ENCODE results near the gene DRC1.
"Not testable (repeated sequence)": the region's sequence is repeated elsewhere in the genome, so short reads cannot be mapped to it uniquely, and the experiment has no call there.

DRC1 gene

DNA sequence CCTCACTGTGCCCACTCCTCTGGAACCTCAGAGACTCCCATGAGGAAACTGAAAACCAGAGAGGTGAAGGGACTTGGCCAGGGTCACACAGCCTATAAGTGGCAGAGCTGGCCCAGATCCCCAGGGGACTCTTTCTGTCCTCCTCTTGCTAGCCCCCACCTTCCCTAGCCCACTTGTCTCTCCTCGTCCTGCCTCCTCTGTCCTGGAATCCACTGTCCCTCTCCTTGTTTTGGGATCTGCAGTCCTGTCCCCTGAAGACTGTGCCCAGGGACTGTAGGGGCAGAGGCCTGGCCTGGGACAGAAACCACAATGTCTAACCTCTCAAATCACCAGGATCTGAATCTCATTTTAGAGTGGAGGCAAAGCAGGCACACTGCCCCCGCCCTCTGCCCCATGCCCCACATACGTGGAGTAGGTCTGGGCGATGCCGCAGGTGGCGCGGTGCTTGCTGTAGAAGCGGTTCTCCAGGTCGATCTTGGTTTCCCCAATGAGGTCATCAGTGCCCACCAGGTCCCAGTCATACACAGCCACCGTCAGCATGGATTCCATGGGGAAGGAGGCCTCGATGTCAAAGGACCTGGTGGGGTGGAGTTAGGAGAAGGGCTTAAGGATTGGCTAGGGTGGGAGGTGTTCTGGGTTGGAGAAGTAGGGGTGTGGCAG is 63.7 kb downstream of the DRC1 start:
- DNase-seq = no peak

DNA sequence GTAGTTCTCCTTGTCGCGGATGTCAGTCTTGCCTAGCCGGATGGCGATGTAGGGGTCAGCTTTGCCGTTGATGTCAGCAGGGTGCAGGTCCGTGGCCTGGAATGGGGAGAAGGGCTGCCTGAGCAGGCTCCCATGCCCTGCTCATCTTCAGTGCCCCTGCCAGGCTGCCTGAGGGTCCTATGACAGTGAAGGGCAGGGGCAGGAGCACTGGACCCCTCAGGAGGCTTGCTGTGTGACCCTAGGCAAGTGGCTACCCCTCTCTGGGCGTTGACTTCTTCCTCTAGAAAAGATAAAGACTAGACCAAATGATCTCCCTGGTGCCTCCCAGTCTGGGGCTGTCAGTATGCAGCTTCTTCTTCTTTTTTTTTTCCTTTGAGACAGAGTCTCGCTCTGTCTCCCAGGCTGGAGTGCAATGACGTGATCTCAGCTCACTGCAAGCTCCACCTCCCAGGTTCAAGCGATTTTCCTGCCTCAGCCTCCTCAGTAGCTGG is 64.3 kb downstream of the DRC1 start:
- DNase-seq = no peak

DNA sequence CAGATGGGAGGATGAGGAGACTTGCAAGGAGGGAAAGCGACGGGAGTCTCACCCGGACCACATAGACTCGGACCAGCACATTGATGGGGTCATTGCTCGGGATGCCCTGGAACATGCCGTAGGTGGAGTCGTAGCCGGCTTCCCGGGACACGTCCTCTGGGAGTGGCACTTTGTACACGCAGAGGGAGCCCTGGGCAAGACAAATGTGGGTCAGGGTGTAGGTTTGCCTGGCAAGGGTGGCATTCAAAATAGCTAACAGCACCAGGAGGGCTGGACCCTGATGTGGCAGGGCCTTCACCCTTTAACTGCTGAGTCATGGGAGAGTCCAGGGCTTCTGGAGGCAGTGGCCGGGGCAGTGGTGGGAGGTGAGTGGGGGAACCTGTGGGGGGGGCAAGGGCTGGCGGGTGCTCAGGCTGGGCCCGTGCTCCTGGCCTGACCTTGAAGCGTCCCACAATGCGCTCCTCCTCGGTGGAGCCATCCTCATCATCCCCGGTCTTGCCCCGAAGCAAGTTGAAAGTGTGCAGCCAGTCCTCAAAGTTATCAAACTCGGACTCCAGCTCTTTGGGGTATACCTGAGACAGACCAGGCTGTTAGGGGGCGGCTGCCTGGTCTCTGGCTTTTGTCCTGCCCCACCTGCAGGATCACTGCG is 65.1 kb downstream of the DRC1 start:
- no peak for DNase-seq

DNA sequence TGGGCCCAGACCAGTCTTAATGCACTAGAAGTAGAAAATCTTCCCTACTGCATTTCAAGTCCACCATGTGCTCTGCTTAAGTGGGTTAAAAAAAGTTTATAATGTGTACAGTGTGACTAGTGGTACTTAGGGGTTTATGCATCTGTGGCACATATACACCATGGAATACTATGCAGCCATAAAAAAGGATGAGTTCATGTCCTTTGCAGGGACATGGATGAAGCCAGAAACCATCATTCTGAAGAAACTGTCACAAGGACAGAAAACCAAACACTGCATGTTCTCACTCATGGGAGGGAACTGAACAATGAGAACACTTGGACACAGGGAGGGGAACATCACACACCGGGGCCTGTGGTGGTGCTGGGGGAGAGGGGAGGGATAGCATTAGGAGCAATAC is 66.8 kb downstream of the DRC1 start:
- DNase-seq = not testable (repeated sequence)

DNA sequence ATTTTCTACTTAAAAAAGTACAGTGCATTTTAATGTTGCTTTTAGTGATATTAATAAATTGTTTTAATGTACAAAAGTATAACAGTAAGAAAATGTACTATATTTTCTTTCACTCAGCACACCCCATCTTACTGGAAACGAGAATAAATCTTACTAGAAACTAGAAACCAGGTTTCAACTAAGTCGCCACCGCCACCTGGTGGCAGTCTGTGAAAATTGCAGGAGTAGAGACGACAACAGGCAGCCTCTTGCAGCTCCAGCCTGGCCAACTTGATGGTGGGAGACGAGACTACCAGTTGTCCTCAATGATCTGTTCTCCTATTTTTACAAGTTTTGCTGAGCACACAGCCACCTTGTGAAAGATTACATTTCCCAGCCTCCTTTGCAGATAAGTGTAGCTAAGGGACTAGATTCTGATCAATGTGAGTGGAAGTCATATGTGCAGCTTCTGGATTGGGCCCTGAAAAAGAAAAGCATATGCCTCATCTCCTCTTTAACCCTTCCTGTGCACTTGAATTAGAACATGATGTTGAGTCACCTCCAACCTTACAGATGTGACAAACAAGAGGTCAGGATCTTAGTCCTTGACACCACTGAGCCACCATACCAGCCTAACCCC is 67.5 kb downstream of the DRC1 start:
- DNase-seq = no peak

DNA sequence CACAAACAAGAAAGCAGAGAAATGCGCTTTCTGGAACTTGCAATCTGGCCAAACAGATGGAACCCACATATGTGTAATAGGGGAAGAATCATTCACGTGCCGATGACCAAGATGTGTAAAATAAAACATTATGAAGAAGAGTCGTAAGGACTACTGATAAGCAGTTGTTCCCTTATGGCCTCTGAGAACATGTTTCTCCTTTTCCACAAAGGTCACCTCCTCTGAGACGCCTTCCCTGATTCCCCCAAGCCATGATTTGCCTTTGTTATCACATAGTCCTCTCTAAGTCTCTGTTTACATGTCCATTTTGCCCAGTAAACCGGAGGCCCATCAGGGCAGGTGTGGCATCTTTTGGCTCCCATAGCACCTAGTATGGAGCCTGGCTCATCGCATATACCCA is 68.2 kb downstream of the DRC1 start:
- no peak for DNase-seq

DNA sequence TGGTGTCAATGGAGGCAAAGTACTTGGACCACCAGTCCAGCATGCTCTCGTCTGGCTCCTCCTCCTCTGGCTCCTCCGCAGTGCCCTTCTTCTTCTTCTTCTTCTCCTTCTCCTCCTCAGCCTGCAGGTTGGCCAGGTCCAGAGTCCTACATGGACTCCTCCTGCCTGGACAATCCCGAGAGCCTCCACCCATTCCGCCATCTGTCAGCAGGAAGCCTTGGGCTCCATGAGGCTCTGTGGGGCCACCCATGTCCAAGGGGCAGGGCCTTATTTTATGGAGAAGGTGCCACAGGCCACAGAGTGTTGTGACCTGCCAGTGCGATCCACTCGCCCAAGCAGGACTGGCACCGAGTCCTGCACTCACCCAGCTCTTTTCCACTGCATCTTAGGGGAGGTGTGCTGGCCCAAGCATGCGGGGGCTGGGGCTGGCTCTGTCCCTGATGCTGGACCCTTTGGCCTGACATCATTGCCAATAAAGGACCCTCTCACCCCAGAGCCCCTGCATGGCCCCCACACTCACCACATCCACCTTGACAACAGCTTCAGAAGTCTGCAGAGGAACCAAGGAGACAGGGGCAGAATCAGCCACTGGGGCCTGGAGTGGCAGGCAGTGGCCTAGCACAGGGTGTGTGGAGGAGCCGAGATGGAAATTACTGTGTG is 69.0 kb downstream of the DRC1 start:
- DNase-seq = no peak

DNA sequence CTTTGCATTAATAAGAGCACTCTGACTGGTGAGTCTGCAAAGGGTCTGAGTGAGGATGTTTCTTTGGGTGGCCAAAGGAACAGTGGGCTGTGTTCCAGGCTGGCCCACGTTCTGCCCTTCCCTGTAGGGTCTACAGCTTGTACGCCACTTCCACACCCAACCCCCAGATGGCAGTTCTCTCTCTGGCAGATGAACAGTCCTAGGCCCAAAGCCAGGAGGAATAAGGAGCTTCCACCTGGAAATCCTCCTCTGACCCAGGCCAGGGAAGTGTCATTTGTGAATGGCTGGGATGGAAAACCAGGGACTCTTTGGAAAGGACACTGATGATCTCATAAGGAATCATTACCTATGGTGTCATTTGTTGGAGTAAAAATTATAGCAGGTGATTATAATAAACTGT is 69.6 kb downstream of the DRC1 start:
- no peak for DNase-seq

DNA sequence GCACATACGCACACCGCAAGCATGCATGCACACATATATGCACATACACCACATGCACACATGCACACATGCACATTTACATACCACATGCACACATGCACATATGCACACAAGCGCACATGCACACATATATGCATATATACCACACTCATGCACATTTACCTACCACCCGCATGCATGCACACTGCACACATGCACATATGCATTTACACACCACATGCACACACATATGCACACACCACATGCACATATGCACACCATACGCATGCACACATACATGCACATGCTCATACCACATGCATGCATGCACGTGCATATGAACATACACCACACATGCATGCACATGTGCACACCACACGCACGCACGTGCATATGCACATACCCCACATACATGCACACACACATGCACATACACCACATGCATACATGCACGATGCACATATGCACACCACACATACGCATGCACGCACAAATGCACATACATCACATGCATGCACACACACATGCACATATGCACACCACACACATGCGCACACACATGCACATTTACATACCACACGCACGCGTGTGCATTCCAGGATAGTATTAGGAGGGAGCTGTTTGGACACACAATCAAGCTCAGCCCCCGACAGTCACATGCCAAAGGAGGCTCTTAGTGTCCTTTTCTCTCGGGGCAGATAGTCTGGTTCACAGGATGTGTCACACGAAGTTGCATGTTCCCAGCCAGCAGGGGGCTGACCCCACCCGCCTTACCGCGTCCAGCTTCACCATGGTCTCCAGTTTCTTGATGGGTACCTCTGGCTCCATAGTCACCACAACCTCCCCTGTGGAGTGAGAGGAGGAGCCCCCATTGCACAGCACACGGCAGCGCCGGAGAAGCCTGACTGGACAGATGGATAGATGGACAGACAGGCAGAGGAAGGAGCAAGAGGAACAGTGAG is 70.3 kb downstream of the DRC1 start:
- no peak for DNase-seq

DNA sequence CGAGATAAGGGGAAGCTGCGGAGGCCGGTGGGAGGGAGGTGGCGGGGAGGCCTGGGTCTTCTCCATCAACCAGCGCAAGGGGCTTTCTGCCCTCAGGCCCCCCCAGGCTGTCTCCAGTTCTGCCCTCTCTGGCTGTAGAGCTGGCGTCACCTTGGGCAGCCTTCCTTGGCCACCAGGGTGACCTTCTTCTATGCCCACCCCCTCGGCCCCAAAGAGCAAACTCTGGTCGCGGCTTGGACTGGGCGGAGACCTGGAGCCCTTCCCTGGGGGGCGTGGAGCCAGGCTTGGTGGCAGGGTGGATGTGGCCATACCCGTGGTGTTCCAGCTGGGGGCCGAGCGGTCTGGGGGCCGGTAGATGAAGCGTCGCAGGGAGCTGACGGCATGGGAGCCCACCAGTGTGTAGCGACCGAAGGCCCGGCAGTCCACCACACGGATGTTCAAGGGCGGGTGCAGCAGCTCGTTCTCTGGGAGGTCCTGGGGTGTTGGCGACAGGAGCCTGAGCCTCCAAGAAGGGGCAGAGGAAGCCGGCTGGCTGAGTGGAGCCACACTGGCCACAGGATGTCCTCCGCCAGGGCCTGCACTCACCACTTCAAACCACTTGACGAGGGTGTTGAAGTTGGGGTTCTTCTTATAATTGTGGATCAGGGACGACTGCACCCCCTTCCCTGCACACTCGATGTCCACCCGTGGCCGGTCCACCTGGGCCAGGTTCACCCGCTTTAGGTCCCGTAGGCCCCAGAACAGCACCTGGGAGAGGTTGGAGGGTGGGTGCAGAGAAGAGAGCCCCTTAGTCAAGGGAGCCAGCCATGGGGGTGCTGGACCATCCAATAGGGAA is 71.3 kb downstream of the DRC1 start:
- no peak for DNase-seq

DNA sequence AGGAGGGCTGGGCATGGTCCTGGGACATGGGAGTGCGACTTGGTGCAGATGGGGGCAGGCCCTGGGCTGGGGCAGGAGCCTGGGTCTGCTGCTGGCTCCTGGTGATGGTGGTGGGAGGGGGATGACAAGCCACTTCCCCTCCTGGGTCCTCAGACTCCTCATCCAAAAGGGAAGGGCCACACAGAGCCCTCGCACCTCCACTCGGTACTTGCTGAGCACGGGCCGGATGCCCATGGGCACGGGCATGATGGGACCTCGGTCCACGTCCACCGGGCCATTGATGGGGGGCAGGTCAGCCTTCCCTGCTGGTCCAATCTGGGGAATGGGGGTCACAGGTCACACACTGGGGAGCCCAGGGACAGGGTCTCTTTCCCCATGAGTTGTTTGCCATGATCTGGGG is 72.1 kb downstream of the DRC1 start:
- no peak for DNase-seq

DNA sequence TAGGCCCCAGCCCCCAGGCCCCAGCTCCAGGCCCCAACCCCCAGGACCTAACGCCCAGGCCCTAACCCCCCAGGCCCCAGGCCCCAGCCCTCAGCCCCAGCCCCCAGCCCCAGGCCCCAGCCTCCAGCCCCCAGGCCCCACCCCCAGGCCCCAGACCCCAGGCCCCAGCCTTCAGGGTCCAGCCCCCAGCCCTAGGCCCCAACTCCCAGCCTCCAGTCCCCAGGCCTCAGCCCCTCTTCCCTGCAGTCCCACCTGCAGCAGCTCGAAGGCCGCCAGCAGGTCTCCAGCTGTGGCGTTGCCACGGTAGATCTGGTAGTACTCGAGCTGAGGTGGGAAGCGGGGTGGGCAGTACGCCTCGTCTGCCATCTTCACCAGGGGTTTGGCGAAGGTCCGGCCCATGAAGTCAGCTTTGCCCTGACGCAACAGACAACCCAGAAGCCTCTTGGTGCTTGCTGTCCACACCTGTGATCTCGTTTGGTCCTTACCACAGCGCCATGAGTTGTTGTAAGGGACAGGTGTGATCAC is 72.6 kb downstream of the DRC1 start:
- DNase-seq = no peak

DNA sequence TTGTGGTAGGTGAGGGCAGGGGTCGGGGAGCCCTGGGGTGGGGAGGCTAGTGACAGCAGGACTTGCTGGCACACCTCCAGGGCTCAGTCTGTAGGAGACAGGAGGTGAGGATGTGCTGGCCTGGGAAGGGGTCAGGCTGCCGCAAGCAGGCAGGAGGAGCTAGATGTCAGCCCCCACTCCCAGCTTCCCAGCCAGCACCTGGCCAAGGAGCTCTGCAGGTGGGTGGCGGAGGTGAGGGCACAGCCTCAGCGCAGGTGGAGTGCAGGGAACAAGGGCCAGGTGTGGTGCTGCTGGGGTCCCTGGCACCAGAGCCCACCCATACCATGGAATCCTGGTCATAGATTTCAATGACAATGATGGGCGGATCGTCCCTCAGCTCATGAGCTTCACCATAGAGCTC is 73.3 kb downstream of the DRC1 start:
- DNase-seq = no peak

DNA sequence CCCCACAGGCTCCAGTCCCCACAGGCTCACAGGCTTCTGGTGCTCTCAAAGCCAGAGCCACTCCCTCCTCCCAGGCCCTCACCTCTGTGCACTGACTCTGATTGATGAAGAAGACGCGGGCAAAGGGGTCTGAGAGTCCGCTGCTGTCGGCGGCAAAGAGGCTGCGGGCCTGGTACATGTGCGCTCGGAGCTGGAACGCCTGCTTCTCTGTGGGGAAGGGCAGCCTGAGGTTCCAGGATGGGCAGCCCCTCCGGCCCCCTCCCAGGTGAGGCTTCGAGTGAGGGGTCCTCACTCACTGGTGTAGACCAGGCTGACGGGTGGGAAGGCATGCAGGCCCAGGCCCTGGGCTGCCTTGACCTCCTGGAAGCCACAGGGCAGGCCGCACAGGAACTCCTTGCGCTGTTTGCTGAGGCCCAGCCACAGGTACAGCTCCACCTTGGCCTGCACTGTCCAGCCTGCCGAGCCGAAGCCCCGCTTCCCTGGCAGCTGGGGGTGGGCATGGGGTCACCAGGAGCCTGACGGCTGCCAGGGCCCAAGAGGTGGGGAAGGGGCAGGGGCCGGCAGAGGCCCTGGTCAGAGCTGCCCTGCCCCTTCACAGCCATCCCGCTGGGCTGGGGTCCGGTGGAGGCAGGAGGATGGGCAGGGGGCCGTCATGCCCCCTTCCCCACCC is 74.2 kb downstream of the DRC1 start:
- no peak for DNase-seq

DNA sequence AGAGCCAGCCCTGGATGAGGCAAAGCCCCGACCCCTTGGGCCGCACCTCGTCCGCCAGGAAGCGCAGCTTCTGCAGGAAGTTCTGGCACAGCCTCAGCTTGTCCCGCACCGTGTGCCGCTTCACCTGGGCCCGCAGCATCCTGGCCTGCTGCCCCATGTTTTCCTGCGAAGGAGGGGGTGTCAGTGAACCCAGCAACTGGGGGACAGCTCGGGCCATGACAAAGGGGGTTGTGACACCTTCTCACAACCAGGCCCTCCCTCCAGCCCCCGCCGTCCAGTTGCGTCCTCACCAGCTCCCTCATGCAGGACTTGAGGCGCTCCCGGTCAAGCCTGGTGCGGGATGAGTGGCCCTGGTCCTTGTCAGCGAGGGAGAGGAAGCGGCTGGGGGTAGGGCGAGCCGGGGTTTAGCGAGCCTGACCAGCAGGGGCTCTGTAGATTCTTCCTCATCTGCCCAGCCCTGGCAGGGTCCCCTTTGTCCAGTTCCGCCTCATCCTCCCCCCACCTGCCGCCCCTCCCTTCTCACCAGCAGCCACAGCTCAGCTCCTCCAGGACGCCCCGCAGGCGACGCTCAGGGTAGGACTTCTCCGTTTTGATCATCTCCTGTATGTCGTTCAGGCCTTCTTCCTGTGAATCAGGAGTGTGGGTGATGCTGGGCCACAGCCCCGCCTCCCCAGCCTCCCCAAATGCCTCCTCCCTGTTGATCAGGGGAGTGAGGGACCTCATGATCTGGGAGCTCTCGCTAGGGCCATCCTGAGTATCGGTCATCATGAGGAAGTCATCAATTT is 75.6 kb downstream of the DRC1 start:
- DNase-seq = no peak

DNA sequence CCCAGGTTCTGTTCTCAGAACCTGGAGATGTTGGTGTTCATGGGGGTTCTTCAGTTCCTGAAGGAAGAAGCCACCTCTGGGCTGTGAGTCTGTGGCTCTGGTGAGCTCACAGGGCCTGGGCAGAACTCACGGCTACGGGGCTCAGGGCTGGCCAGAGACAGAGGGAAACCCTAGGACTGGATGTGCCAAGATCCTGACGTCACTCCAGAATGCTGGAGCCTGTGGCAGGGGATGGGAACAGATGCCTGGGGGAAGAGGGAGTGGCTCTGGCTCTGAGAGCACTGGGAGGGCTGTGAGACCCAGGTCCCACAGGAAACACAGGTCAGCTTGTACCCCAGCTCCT is 76.2 kb downstream of the DRC1 start, which contains the start of gene OTOF:
Gene OTOF, minus strand, starts transcription at position 214 of the 343 bp plus-strand sequence.
- DNase-seq = no peak

DNA sequence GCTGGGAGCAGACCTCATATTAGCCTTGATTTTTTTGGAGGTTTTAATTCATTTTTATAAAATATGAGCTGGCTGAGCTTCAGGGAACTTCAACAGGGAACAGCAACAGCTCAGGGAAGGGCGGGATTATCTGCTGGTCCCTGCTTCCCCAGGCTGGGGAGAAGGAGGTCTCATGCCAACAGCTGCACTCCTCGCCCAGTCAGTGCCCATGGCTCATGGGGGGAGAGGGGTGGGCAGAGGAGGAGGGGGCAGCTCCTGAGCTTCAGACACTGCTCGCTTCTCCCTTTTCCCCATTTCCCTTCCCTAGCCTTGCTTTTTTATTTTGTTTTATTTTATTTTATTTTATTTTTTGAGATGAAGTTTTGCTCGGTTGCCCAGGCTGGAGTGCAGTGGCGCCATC is 76.6 kb downstream of the DRC1 start:
- no peak for DNase-seq

DNA sequence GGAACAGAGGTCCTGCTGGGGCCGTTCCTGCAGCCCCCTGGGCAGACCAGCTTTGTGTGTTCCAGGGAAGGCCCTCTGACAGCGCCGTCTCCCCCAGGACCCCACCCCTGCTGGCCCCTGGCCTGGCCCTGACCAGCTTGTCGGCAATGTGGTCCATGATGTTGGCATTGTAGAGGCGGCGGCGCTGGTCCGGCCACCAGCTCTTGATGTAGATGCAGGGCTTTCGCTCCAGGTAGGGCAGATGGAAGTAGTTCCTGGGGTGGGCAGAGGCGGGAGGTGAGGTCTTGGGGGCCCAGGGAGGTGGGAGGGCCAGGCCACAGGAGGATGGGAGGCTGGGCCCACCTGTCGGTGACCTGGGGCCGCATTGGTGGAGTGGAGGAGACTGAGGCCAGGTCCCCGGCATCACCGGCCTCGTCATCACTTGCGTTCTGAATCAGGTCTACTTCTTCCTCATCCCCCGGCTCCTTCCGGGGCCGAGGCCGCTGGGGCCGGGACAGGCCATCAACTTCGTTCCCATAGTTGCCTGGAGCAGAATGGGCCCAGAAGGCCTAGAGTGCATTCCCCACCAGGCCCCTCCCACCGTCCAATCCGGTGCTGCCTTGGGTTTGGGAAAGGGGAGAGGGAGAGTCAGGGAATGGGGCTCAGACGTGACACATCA is 77.5 kb downstream of the DRC1 start:
- DNase-seq = no peak

DNA sequence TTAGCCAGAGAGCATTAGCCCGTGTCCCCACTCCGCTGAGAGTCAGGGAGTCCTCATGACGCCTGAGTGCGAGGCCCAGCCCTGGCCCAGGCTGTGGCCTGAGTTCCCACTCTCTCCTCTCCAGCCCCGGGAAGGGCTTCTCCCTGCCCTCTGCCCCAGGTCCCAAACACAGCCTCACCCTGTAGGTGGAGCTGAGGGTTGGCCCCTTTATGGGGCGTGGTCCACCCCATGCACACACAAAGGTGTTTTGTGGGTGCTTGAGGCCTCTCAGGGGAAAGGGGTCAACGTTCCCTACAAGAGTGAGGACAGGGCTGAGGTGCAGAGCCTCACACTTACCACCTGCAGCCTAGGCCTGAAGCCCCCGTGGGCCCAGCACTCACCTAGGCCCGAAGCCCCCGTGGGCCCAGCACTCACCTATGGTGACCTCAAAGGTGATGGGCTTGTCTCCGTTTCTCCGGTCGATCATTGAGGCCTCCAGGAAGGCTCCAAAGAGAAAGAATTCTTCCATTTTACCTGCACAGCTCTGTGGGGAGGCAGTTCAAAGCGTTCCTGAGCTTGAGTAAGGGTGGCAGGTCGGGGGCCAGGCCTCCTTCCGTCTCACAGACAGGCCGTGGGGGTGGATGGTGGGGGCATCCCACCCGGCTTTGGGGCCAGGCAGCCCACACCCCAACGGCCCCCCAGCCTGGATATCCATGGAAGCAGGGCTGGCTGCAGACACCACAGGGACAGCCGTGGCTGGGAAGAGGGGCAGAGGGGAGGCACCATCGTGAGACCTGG is 78.3 kb downstream of the DRC1 start:
- DNase-seq = no peak

All from NCI-H510A (cell line).